ENCODE data around the gene TBK1. TPM values are rescaled to one million over a fixed set of nuclear protein-coding genes. Genes with fewer than 3 reads are reported as not detected.

TBK1 gene
- total and polyA plus RNA-seq, 2 of the 13 experiments (the other 11 are each of a cell fraction or from before 2014, with no cell fraction given): 10.3 to 25.2 TPM

- TF ChIP-seq EED (CRISPR knock-in tag; IDR thresholded peaks at IDR 0.05) (no peak), ZNF766 (CRISPR knock-in tag; IDR thresholded peaks at IDR 0.05; ENCODE audit: borderline replicate concordance) (no peak), ARNT2 (CRISPR knock-in tag; IDR thresholded peaks at IDR 0.05; ENCODE audit: low read depth) (no peak), KLF6 (CRISPR knock-in tag; IDR thresholded peaks at IDR 0.05) (peak; percentile 7; the same call in 1 of the 2 replicates), ERF (CRISPR knock-in tag; IDR thresholded peaks at IDR 0.05) (peak; percentile 69; the same call in 1 of the 2 replicates), FOSL1 (CRISPR knock-in tag; IDR thresholded peaks at IDR 0.05; ENCODE audit: borderline replicate concordance) (no peak), EZH2 (conservative IDR thresholded peaks at IDR 0.05; ENCODE audit: low read depth, low read length) (no peak), ZNF468 (CRISPR knock-in tag; IDR thresholded peaks at IDR 0.05) (no peak), HNRNPH1 (optimal IDR thresholded peaks at IDR 0.05; ENCODE audit: low read depth, low read length) (no peak), IRF2 (CRISPR knock-in tag; IDR thresholded peaks at IDR 0.05) (peak; percentile 29; the same call in 1 of the 2 replicates), USF2 (IDR thresholded peaks at IDR 0.05; ENCODE audit: low read depth, low read length) (no peak; the same call in 1 of the 2 replicates), USF2 (CRISPR knock-in tag; IDR thresholded peaks at IDR 0.05; ENCODE audit: borderline replicate concordance) (no peak), HOXD1 (CRISPR knock-in tag; IDR thresholded peaks at IDR 0.05) (no peak; the same call in 1 of the 2 replicates), NFKB2 (CRISPR knock-in tag; IDR thresholded peaks at IDR 0.05; ENCODE audit: borderline replicate concordance) (0 out of 2 replicates have a peak, but pooled peaks have one; percentile 13), ZNF333 (CRISPR knock-in tag; IDR thresholded peaks at IDR 0.05; ENCODE audit: borderline replicate concordance) (no peak; the same call in 1 of the 2 replicates), CHD2 (IDR thresholded peaks at IDR 0.05; ENCODE audit: low read depth, low read length) (0 out of 2 replicates have a peak, but pooled peaks have one; percentile 30)
- TF ChIP-seq, protein P1, sequence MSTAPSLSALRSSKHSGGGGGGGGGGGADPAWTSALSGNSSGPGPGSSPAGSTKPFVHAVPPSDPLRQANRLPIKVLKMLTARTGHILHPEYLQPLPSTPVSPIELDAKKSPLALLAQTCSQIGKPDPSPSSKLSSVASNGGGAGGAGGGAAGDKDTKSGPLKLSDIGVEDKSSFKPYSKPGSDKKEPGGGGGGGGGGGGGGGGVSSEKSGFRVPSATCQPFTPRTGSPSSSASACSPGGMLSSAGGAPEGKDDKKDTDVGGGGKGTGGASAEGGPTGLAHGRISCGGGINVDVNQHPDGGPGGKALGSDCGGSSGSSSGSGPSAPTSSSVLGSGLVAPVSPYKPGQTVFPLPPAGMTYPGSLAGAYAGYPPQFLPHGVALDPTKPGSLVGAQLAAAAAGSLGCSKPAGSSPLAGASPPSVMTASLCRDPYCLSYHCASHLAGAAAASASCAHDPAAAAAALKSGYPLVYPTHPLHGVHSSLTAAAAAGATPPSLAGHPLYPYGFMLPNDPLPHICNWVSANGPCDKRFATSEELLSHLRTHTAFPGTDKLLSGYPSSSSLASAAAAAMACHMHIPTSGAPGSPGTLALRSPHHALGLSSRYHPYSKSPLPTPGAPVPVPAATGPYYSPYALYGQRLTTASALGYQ (CRISPR knock-in tag; IDR thresholded peaks at IDR 0.05): no peak
- TF ChIP-seq, protein P2, sequence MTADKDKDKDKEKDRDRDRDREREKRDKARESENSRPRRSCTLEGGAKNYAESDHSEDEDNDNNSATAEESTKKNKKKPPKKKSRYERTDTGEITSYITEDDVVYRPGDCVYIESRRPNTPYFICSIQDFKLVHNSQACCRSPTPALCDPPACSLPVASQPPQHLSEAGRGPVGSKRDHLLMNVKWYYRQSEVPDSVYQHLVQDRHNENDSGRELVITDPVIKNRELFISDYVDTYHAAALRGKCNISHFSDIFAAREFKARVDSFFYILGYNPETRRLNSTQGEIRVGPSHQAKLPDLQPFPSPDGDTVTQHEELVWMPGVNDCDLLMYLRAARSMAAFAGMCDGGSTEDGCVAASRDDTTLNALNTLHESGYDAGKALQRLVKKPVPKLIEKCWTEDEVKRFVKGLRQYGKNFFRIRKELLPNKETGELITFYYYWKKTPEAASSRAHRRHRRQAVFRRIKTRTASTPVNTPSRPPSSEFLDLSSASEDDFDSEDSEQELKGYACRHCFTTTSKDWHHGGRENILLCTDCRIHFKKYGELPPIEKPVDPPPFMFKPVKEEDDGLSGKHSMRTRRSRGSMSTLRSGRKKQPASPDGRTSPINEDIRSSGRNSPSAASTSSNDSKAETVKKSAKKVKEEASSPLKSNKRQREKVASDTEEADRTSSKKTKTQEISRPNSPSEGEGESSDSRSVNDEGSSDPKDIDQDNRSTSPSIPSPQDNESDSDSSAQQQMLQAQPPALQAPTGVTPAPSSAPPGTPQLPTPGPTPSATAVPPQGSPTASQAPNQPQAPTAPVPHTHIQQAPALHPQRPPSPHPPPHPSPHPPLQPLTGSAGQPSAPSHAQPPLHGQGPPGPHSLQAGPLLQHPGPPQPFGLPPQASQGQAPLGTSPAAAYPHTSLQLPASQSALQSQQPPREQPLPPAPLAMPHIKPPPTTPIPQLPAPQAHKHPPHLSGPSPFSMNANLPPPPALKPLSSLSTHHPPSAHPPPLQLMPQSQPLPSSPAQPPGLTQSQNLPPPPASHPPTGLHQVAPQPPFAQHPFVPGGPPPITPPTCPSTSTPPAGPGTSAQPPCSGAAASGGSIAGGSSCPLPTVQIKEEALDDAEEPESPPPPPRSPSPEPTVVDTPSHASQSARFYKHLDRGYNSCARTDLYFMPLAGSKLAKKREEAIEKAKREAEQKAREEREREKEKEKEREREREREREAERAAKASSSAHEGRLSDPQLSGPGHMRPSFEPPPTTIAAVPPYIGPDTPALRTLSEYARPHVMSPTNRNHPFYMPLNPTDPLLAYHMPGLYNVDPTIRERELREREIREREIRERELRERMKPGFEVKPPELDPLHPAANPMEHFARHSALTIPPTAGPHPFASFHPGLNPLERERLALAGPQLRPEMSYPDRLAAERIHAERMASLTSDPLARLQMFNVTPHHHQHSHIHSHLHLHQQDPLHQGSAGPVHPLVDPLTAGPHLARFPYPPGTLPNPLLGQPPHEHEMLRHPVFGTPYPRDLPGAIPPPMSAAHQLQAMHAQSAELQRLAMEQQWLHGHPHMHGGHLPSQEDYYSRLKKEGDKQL (CRISPR knock-in tag; IDR thresholded peaks at IDR 0.05; ENCODE audit: low read depth): no peak
- TF ChIP-seq, protein P3, sequence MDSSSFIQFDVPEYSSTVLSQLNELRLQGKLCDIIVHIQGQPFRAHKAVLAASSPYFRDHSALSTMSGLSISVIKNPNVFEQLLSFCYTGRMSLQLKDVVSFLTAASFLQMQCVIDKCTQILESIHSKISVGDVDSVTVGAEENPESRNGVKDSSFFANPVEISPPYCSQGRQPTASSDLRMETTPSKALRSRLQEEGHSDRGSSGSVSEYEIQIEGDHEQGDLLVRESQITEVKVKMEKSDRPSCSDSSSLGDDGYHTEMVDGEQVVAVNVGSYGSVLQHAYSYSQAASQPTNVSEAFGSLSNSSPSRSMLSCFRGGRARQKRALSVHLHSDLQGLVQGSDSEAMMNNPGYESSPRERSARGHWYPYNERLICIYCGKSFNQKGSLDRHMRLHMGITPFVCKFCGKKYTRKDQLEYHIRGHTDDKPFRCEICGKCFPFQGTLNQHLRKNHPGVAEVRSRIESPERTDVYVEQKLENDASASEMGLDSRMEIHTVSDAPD (CRISPR knock-in tag; IDR thresholded peaks at IDR 0.05): no peak
These were observed 48.0 kb upstream of the TBK1 start, which contains the start of gene XPOT (continued) for GRCh38 chr12:64403707-64404469.
